Activated T-helper 17 cell treated with anti-CD3 and anti-CD28 coated beads, Interleukin-2, amount 50 U/mL, for 72 hours (primary cell): ENCODE results near the gene BCL7A. TPM values are rescaled to one million over a fixed set of nuclear protein-coding genes. Genes with fewer than 3 reads are reported as not detected.

ENCODE experiments used
- ATAC-seq: fragments of 150-1000 bp; cut with Tn5 transposase; replicated peaks from 2 replicates; pipeline ENCODE4 v1.10.0; 2021; ENCODE audit warnings: mild to moderate bottlenecking, moderate library complexity
- H3K27ac Mint-ChIP-seq: one replicate; pipeline ENCODE4 v1.8.0; 2022; ENCODE audit warnings: mixed read lengths
- H3K27me3 Mint-ChIP-seq: one replicate; pipeline ENCODE4 v1.8.0; 2022; ENCODE audit warnings: mixed read lengths
- H3K36me3 Mint-ChIP-seq: one replicate; pipeline ENCODE4 v1.8.0; 2022; ENCODE audit warnings: low read depth, mild to moderate bottlenecking, mixed read lengths
- H3K4me1 Mint-ChIP-seq: one replicate; pipeline ENCODE4 v1.8.0; 2022; ENCODE audit warnings: mixed read lengths
- H3K4me3 Mint-ChIP-seq: one replicate; pipeline ENCODE4 v1.8.0; 2022; ENCODE audit warnings: mild to moderate bottlenecking, mixed read lengths
- H3K9me3 Mint-ChIP-seq: one replicate; pipeline ENCODE4 v1.8.0; 2022; ENCODE audit warnings: mixed read lengths
- total RNA-seq, 2 donors: library from RNA; stranded (reverse); gene quantifications; one replicate each; pipeline ENCODE4 v1.2.3, GENCODE V29; 2022

BCL7A gene
- total RNA-seq, 2 donors from 2014 or later = 0.82 to 1.1 TPM

- Mint-ChIP-seq H3K36me3 (peaks cover 42% of the 10 kb centered on the region), H3K4me1 (peaks cover 42% of the 10 kb centered on the region), H3K4me3 (peak overlapping the region; percentile 82), H3K27ac (peak overlapping the region; percentile 85), H3K9me3 (no peaks in the 10 kb centered on the region), H3K27me3 (no peaks in the 10 kb centered on the region)
- ATAC-seq = peak; percentile 74
Measured at GRCh38 chr12:122081083-122081696, 59.5 kb downstream of the BCL7A start.

- Mint-ChIP-seq H3K27me3 (no peaks in the 10 kb centered on the region), H3K4me3 (peak overlapping the region; percentile 82), H3K27ac (peak overlapping the region; percentile 85)
Measured at GRCh38 chr12:122081697-122082221, 60.1 kb downstream of the BCL7A start.

GRCh38 chr12:122082621-122083356 is 61.1 kb downstream of the BCL7A start:
- no peaks in the 10 kb centered on the region for H3K27me3 Mint-ChIP-seq

More at GRCh38 chr12:122081697-122082221, 60.1 kb downstream of the BCL7A start:
- H3K9me3 Mint-ChIP-seq = no peaks in the 10 kb centered on the region
- peaks cover 46% of the 10 kb centered on the region for H3K36me3 Mint-ChIP-seq
- peaks cover 42% of the 10 kb centered on the region for H3K4me1 Mint-ChIP-seq
- peak; percentile 21 for ATAC-seq

GRCh38 chr12:122084857-122085405 is 63.2 kb downstream of the BCL7A start:
- no peaks in the 10 kb centered on the region for H3K9me3 Mint-ChIP-seq
- peaks cover 45% of the 10 kb centered on the region for H3K36me3 Mint-ChIP-seq
- H3K27ac Mint-ChIP-seq = no peak overlapping the region
- peaks cover 49% of the 10 kb centered on the region for H3K4me1 Mint-ChIP-seq
- no peak overlapping the region for H3K4me3 Mint-ChIP-seq
- H3K27me3 Mint-ChIP-seq = no peaks in the 10 kb centered on the region
- no peak for ATAC-seq

More at GRCh38 chr12:122082621-122083356, 61.1 kb downstream of the BCL7A start:
- Mint-ChIP-seq H3K4me1 (peaks cover 53% of the 10 kb centered on the region), H3K36me3 (peaks cover 46% of the 10 kb centered on the region), H3K4me3 (peak overlapping the region; percentile 82), H3K27ac (peak overlapping the region; percentile 13), H3K9me3 (no peaks in the 10 kb centered on the region)
- ATAC-seq = peak; percentile 24

GRCh38 chr12:122085591-122085990 is 63.9 kb downstream of the BCL7A start:
- Mint-ChIP-seq H3K36me3 (peaks cover 47% of the 10 kb centered on the region), H3K27me3 (no peaks in the 10 kb centered on the region), H3K4me3 (no peak overlapping the region), H3K27ac (no peak overlapping the region), H3K9me3 (no peaks in the 10 kb centered on the region), H3K4me1 (peaks cover 43% of the 10 kb centered on the region)
- no peak for ATAC-seq

- Mint-ChIP-seq H3K4me1 (peaks cover 39% of the 10 kb centered on the region), H3K36me3 (peaks cover 51% of the 10 kb centered on the region), H3K9me3 (no peaks in the 10 kb centered on the region), H3K27ac (no peak overlapping the region), H3K4me3 (no peak overlapping the region), H3K27me3 (no peaks in the 10 kb centered on the region)
- ATAC-seq = no peak
Measured at GRCh38 chr12:122086116-122086515, 64.4 kb downstream of the BCL7A start.

- H3K4me3 Mint-ChIP-seq = no peak overlapping the region
- peaks cover 51% of the 10 kb centered on the region for H3K36me3 Mint-ChIP-seq
- H3K27me3 Mint-ChIP-seq = no peaks in the 10 kb centered on the region
- no peaks in the 10 kb centered on the region for H3K9me3 Mint-ChIP-seq
- ATAC-seq = no peak
- H3K4me1 Mint-ChIP-seq = peaks cover 33% of the 10 kb centered on the region
- H3K27ac Mint-ChIP-seq = peak overlapping the region; percentile 9
Measured at GRCh38 chr12:122086641-122087285, 65.1 kb downstream of the BCL7A start.

- no peak overlapping the region for H3K4me3 Mint-ChIP-seq
- H3K4me1 Mint-ChIP-seq = peaks cover 24% of the 10 kb centered on the region
- ATAC-seq = no peak
Measured at GRCh38 chr12:122087431-122088178, 65.9 kb downstream of the BCL7A start.

GRCh38 chr12:122088179-122088810 is 66.6 kb downstream of the BCL7A start:
- Mint-ChIP-seq H3K9me3 (no peaks in the 10 kb centered on the region), H3K4me3 (no peak overlapping the region), H3K36me3 (peaks cover 45% of the 10 kb centered on the region), H3K27ac (peak overlapping the region; percentile 60), H3K27me3 (no peaks in the 10 kb centered on the region), H3K4me1 (peaks cover 17% of the 10 kb centered on the region)
- ATAC-seq = no peak

More at GRCh38 chr12:122087431-122088178, 65.9 kb downstream of the BCL7A start:
- H3K27me3 Mint-ChIP-seq = no peaks in the 10 kb centered on the region
- H3K36me3 Mint-ChIP-seq = peaks cover 51% of the 10 kb centered on the region
- H3K27ac Mint-ChIP-seq = peak overlapping the region; percentile 60
- no peaks in the 10 kb centered on the region for H3K9me3 Mint-ChIP-seq

GRCh38 chr12:122089077-122089476 is 67.4 kb downstream of the BCL7A start:
- no peaks in the 10 kb centered on the region for H3K27me3 Mint-ChIP-seq
- no peak overlapping the region for H3K4me3 Mint-ChIP-seq
- ATAC-seq = no peak
- peaks cover 37% of the 10 kb centered on the region for H3K36me3 Mint-ChIP-seq
- H3K9me3 Mint-ChIP-seq = no peaks in the 10 kb centered on the region
- H3K4me1 Mint-ChIP-seq = peaks cover 11% of the 10 kb centered on the region
- peak overlapping the region; percentile 6 for H3K27ac Mint-ChIP-seq

GRCh38 chr12:122090759-122091515 is 69.3 kb downstream of the BCL7A start:
- no peak overlapping the region for H3K27ac Mint-ChIP-seq

GRCh38 chr12:122093098-122093883 is 71.6 kb downstream of the BCL7A start:
- Mint-ChIP-seq H3K4me3 (no peak overlapping the region), H3K27me3 (no peaks in the 10 kb centered on the region), H3K36me3 (peaks cover 10% of the 10 kb centered on the region), H3K4me1 (peaks cover 5% of the 10 kb centered on the region), H3K9me3 (no peaks in the 10 kb centered on the region), H3K27ac (no peak overlapping the region)
- ATAC-seq = no peak

More at GRCh38 chr12:122090759-122091515, 69.3 kb downstream of the BCL7A start:
- no peaks in the 10 kb centered on the region for H3K9me3 Mint-ChIP-seq
- ATAC-seq = no peak
- peaks cover 11% of the 10 kb centered on the region for H3K4me1 Mint-ChIP-seq
- H3K27me3 Mint-ChIP-seq = no peaks in the 10 kb centered on the region
- H3K36me3 Mint-ChIP-seq = peaks cover 20% of the 10 kb centered on the region
- H3K4me3 Mint-ChIP-seq = peak overlapping the region; percentile 3
